CD14-positive monocyte (primary cell): ENCODE measurements around the gene SULF2. TPM values are rescaled to one million over a fixed set of nuclear protein-coding genes. Genes with fewer than 3 reads are reported as not detected.
A peak's percentile ranks its signal among the peaks of the same experiment; 100 is the strongest.

Experiments used
- DNase-seq, 3 donors: peaks; one replicate each; pipeline ENCODE4 v3.0.0-alpha.2; 2011 to 2022
- H2AFZ ChIP-seq: 2 replicates; pipeline ENCODE4 v1.6.0; 2012; ENCODE audit warnings: mild to moderate bottlenecking, low read depth, low read length, inconsistent platforms; ENCODE audit not compliant: insufficient read depth, poor library complexity, severe bottlenecking
- H3K27ac ChIP-seq, 2 donors: 1 replicate in 1 of 2; 2 replicates in 1 of 2; pipeline ENCODE4 v1.5.1; 2012 to 2013; ENCODE audit warnings: low read length in 2 of 2, control low read depth in 1 of 2, inconsistent platforms in 1 of 2, low read depth in 1 of 2, mild to moderate bottlenecking in 1 of 2
- H3K27me3 ChIP-seq, 2 donors: one replicate each; pipeline versions ENCODE4 v1.6.0 to v1.6.1; 2011 to 2013; ENCODE audit warnings: low read length in 2 of 2; ENCODE audit not compliant: control insufficient read depth in 2 of 2, insufficient read depth in 2 of 2
- H3K36me3 ChIP-seq, 2 donors: replicated peaks in 1 of 2; 1 replicate in 1 of 2; 2 replicates in 1 of 2; pipeline versions ENCODE4 v1.5.1 to v1.6.1; 2012 to 2013; ENCODE audit warnings: low read length in 2 of 2, control low read depth in 1 of 2, inconsistent platforms in 1 of 2, mild to moderate bottlenecking in 1 of 2; ENCODE audit not compliant: insufficient read depth in 2 of 2, control insufficient read depth in 1 of 2
- H3K4me1 ChIP-seq, 2 donors: 1 replicate in 1 of 2; 2 replicates in 1 of 2; pipeline versions ENCODE4 v1.5.1 to v1.6.1; 2012 to 2013; ENCODE audit warnings: low read length in 2 of 2, control low read depth in 1 of 2, inconsistent platforms in 1 of 2, mild to moderate bottlenecking in 1 of 2, moderate library complexity in 1 of 2; ENCODE audit not compliant: insufficient read depth in 2 of 2, control insufficient read depth in 1 of 2
- H3K4me2 ChIP-seq: replicated peaks from 2 replicates; pipeline ENCODE3; 2012; ENCODE audit warnings: low read length, moderate library complexity, mild to moderate bottlenecking; ENCODE audit not compliant: poor library complexity, severe bottlenecking; ENCODE audit errors: extremely low read depth
- H3K4me3 ChIP-seq, 3 experiments: fragments of 200-600 bp in 1 of 3; sonication (generic) in 1 of 3; replicated peaks in 1 of 3; 1 replicate in 2 of 3; 2 replicates in 1 of 3; pipeline ENCODE4 v1.5.1; 2011 to 2013; ENCODE audit warnings: low read length in 3 of 3, mild to moderate bottlenecking in 3 of 3, control low read depth in 2 of 3, low read depth in 2 of 3, inconsistent platforms in 1 of 3, moderate library complexity in 1 of 3
- H3K79me2 ChIP-seq: 2 replicates; pipeline ENCODE4 v1.6.0; 2012; ENCODE audit warnings: mild to moderate bottlenecking, control low read depth, inconsistent platforms, low read length, moderate library complexity; ENCODE audit not compliant: insufficient read depth
- H3K9ac ChIP-seq: 2 replicates; pipeline ENCODE4 v1.6.0; 2017; ENCODE audit warnings: low read length, mild to moderate bottlenecking; ENCODE audit not compliant: insufficient read depth, poor library complexity, severe bottlenecking
- H3K9me3 ChIP-seq, 2 donors: replicated peaks in 1 of 2; 1 replicate in 1 of 2; 2 replicates in 1 of 2; pipeline versions ENCODE4 v1.5.1 to v1.6.1; 2012 to 2013; ENCODE audit warnings: low read length in 2 of 2, control low read depth in 1 of 2; ENCODE audit not compliant: control insufficient read depth in 1 of 2, insufficient read depth in 1 of 2
- H4K20me1 ChIP-seq: 2 replicates; pipeline ENCODE4 v1.6.0; 2012; ENCODE audit warnings: mild to moderate bottlenecking, low read length, control low read depth, moderate library complexity; ENCODE audit not compliant: insufficient read depth
- H3K27ac Mint-ChIP-seq, 7 donors: one replicate each; pipeline ENCODE4 v1.8.0; 2020; ENCODE audit warnings: mild to moderate bottlenecking in 7 of 7, mixed read lengths in 7 of 7, moderate library complexity in 6 of 7, inconsistent platforms in 2 of 7
- H3K27me3 Mint-ChIP-seq, 3 donors: one replicate each; pipeline ENCODE4 v1.8.0; 2021 to 2022; ENCODE audit warnings: low read depth in 3 of 3, mild to moderate bottlenecking in 3 of 3, mixed read lengths in 3 of 3, moderate library complexity in 3 of 3, inconsistent platforms in 1 of 3
- H3K36me3 Mint-ChIP-seq, 2 donors: one replicate each; pipeline ENCODE4 v1.8.0; 2020; ENCODE audit warnings: mixed read lengths in 2 of 2, inconsistent platforms in 1 of 2, mild to moderate bottlenecking in 1 of 2
- H3K4me1 Mint-ChIP-seq: one replicate; pipeline ENCODE4 v1.8.0; 2020; ENCODE audit warnings: mild to moderate bottlenecking, mixed read lengths
- H3K4me3 Mint-ChIP-seq, 2 donors: one replicate each; pipeline ENCODE4 v1.8.0; 2020; ENCODE audit warnings: mild to moderate bottlenecking in 2 of 2, mixed read lengths in 2 of 2, moderate library complexity in 1 of 2
- H3K9me3 Mint-ChIP-seq, 7 donors: one replicate each; pipeline ENCODE4 v1.8.0; 2020 to 2022; ENCODE audit warnings: mixed read lengths in 7 of 7, mild to moderate bottlenecking in 6 of 7, moderate library complexity in 6 of 7, inconsistent platforms in 2 of 7
- CTCF ChIP-seq: fragments of 200-600 bp; IDR thresholded peaks from one replicate; pipeline ENCODE4 v1.8.0; 2022; ENCODE audit warnings: antibody characterized with exemption, mild to moderate bottlenecking
- WGBS: methylation state at CpG from one replicate; pipeline ENCODE4 v1.1.5; 2013; ENCODE audit warnings: missing lambda C conversion rate; ENCODE audit not compliant: insufficient coverage; 5-methylcytosine and 5-hydroxymethylcytosine counted together
- intact Hi-C, 2 donors: fragments of 100-400 bp; cut with micrococcal nuclease; formaldehyde crosslinking; loops; one replicate each; pipeline versions ENCODE4 v1.15.0 to v1.15.1; 2023
- polyA plus RNA-seq, 3 donors: library from polyadenylated mRNA; depleted of rRNA in 1 of 3; unstranded in 2 of 3; stranded (reverse) in 1 of 3; fragments of 300-500 nt in 2 of 3; fragments of >200 nt in 1 of 3; fragmentation: Illumina TruSeq in 2 of 3; gene quantifications; 1 replicate in 2 of 3; 2 replicates in 1 of 3; pipeline ENCODE4 v1.2.3, GENCODE V29; 2012 to 2021

Gene SULF2
- polyA plus RNA-seq, 3 donors, result 60.3 to 156 (median 75.5) TPM

- intact Hi-C loops, result no loop called here
- peaks cover 8 to 15% (median 11%) of the 10 kb centered on the region in 7 donors for H3K9me3 Mint-ChIP-seq
Observed at GRCh38 chr20:47686545-47686944, 98.7 kb downstream of the SULF2 start.

GRCh38 chr20:47684306-47685080, 100.8 kb downstream of the SULF2 start:
- Histone ChIP-seq H3K27ac (no peak overlapping the region), H2AFZ (no peak overlapping the region), H3K9me3 (no peaks in the 10 kb centered on the region), H3K9ac (no peak overlapping the region), H4K20me1 (peaks cover 100% of the 10 kb centered on the region), H3K27me3 (no peaks in the 10 kb centered on the region), H3K4me2 (no peak overlapping the region), H3K4me3 (no peak overlapping the region), H3K79me2 (no peaks in the 10 kb centered on the region), H3K4me1 (no peaks in the 10 kb centered on the region), H3K36me3 (peaks cover 82 to 100% of the 10 kb centered on the region in 2 donors)
- Mint-ChIP-seq H3K4me3 (no peak overlapping the region), H3K27ac (no peak overlapping the region), H3K9me3 (peaks cover 0 to 2% (median 0%) of the 10 kb centered on the region in 7 donors), H3K36me3 (peaks cover 97 to 99% of the 10 kb centered on the region in 2 donors), H3K27me3 (peaks cover 0 to 2% (median 1%) of the 10 kb centered on the region in 3 donors), H3K4me1 (no peaks in the 10 kb centered on the region)
- TF ChIP-seq CTCF, result no peak
- 93% methylated on average over 23 of the region's 26 CpGs for WGBS
- intact Hi-C loops, result no loop called here
- no peak for DNase-seq

More at GRCh38 chr20:47686545-47686944, 98.7 kb downstream of the SULF2 start:
- Mint-ChIP-seq H3K27ac (peak overlapping the region in 1 of 7 donors; percentile 38), H3K27me3 (peaks cover 0 to 2% (median 1%) of the 10 kb centered on the region in 3 donors), H3K4me3 (no peak overlapping the region), H3K4me1 (no peaks in the 10 kb centered on the region), H3K36me3 (peaks cover 93 to 97% of the 10 kb centered on the region in 2 donors)
- Histone ChIP-seq H2AFZ (no peak overlapping the region), H3K4me2 (no peak overlapping the region), H3K9me3 (peaks cover 4 to 7% of the 10 kb centered on the region in 2 donors), H3K27me3 (no peaks in the 10 kb centered on the region), H3K79me2 (no peaks in the 10 kb centered on the region), H3K9ac (no peak overlapping the region), H3K4me1 (no peaks in the 10 kb centered on the region), H3K27ac (no peak overlapping the region), H3K4me3 (no peak overlapping the region), H4K20me1 (peaks cover 100% of the 10 kb centered on the region), H3K36me3 (peaks cover 76 to 99% of the 10 kb centered on the region in 2 donors)
- DNase-seq, result no peak
- no peak for TF ChIP-seq CTCF
- WGBS, result 98% methylated on average over 14 of the region's 14 CpGs
